Loucy (cell line): Measurements from ENCODE around the gene TMEM178B.

Experiments used
- EZH2phosphoT487 ChIP-seq: fragments of 200-600 bp; IDR thresholded peaks from 2 replicates; pipeline ENCODE4 v1.6.1; 2018; ENCODE audit warnings: antibody characterized with exemption, mild to moderate bottlenecking, moderate library complexity, borderline replicate concordance
- TF ChIP-seq, protein P1 (sequence below): fragments of 200-600 bp; sonication (generic); conservative IDR thresholded peaks from 2 replicates; pipeline ENCODE4 v1.5.1; 2014; ENCODE audit warnings: mild to moderate bottlenecking, antibody characterized with exemption, low read length

DNA sequence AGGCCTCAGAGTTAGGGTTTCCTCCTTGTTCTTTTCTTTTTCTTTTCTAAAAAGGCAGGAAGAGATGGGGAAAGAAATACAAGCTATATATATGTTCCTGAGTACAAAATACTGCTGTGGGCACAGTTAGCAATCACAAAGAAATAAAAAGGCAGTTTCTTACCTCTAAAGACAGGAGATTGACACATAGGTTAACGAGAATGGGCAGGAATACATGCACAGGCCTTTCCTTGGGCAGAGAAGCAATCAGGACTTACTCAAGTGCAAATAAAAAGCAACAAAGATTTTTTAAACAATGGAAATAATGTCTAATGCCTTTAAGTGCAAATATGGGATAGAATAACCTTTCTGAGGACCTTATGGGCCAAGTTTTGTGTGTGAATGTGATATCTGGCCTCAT lies 357.8 kb downstream of the TMEM178B start:
- TF ChIP-seq, protein P1, sequence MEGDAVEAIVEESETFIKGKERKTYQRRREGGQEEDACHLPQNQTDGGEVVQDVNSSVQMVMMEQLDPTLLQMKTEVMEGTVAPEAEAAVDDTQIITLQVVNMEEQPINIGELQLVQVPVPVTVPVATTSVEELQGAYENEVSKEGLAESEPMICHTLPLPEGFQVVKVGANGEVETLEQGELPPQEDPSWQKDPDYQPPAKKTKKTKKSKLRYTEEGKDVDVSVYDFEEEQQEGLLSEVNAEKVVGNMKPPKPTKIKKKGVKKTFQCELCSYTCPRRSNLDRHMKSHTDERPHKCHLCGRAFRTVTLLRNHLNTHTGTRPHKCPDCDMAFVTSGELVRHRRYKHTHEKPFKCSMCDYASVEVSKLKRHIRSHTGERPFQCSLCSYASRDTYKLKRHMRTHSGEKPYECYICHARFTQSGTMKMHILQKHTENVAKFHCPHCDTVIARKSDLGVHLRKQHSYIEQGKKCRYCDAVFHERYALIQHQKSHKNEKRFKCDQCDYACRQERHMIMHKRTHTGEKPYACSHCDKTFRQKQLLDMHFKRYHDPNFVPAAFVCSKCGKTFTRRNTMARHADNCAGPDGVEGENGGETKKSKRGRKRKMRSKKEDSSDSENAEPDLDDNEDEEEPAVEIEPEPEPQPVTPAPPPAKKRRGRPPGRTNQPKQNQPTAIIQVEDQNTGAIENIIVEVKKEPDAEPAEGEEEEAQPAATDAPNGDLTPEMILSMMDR, result no peak
- no peak for TF ChIP-seq EZH2phosphoT487
